GM19455 (cell line): ENCODE results near the gene EXOSC5.
"Not testable (repeated sequence)": the region's sequence is repeated elsewhere in the genome, so short reads cannot be mapped to it uniquely, and the experiment has no call there.

ENCODE experiments used
- ATAC-seq: cut with Tn5 transposase; IDR thresholded peaks from one replicate; pipeline ENCODE4 v1.9.1; 2021; ENCODE audit not compliant: unreplicated experiment

Gene EXOSC5

DNA sequence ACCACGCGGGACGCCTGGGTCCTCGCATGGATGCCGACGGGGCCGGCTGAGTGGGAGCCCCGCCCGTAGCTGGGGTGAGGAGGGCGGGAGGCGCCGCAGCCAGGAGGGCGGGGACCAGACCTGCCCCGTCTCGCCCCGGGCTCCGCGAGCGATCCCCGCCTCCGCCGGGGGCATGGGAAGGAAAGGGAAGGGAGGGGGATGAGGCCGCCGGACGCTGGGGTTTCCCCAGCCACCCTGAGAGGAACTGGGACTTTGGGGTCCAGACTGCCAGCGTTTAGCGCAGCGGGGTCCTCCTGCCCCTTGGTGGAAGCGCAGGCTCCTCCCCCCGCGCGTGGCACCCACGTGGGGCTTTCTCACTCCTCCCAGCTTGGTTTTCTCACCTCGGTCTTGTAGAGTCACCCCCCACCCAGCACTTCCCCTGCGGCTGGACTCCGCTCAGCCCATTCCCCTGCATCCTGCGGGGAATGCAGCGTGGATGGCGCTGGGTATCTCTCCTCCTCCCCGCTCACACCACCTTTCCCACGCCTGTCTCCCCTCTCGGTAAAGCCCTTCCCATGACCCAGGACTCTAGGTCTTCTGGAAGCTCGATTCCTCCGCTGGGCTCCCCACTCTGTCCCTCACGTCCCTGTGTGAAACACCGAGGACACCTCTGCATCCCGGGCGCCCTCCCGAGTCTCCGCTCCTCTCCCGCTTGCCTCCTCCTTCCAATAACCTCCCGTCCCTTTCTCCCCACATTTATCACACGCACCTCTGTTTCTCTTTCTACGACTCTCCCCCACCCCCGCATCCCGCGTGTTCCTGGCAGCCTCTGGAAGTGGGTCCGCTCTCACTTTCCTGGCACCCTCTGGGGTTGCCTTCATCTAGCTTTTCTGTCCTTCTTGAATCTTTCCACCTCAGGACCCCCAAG lies 45.6 kb downstream of the EXOSC5 start:
- ATAC-seq: no peak

DNA sequence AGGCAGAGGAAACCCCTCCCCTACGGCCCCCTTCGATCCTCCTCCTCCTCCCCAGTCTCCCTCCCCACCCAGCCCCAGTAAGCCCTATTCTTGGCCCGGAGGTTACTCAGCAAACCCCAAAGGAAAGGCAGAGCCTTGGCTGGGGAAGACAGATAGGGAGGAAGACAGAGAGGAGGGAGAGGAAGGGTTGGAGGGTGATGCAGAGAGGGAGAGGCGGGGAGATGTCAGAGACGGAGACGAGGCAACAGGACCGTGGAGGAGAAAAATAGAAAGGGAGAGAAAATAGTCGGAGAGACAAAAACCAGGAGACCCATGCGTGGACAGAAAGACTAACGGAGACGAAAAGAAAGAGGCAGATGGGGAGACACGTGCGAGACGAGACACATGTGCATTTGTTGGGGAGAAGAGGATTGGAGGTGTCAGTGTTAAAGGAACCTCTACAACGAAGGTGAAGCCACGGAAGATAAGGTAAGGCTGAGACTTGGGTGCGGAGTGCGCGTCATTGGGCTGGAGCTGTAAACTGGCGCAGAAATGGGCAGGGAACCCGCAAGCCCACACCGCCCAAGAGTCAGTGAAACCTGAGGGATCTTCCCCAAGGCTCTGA lies 46.3 kb downstream of the EXOSC5 start:
- no peak for ATAC-seq

DNA sequence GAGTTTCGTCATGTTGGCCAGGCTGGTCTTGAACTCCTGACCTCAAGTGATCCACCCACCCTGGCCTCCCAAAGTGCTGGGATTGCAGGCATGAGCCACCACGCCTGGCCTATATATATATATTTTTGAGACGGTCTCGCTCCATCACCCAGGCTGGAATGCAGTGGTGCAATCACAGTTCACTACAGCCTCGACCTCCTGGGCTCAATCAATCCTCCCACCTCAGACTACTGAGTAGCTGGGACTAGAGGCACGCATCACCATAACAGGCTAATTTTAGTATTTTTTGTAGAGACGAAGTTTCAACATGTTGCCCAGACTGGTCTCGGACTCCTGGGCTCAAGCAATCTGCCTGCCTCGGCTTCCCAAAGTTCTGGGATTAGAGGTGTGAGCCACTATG lies 50.2 kb downstream of the EXOSC5 start:
- ATAC-seq: not testable (repeated sequence)

DNA sequence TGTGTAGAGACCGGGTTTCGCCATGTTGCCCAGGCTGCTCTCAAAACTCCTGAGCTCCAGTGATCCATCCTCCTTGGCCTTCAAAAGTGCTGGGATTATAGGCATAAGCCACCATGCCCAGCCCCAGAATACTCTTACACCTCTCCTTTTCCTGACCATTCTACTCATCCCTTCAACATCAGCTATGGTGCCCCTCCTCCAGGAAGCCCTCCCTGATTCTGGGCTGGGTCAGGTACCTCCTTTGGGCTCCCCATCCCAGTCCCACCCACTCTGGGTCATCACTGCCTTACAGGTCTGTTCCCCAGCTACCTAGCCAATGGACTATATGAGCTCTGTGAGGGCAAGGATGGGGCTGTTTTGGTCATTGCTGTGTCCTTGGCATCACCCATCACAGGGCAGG lies 53.0 kb downstream of the EXOSC5 start:
- ATAC-seq: no peak

DNA sequence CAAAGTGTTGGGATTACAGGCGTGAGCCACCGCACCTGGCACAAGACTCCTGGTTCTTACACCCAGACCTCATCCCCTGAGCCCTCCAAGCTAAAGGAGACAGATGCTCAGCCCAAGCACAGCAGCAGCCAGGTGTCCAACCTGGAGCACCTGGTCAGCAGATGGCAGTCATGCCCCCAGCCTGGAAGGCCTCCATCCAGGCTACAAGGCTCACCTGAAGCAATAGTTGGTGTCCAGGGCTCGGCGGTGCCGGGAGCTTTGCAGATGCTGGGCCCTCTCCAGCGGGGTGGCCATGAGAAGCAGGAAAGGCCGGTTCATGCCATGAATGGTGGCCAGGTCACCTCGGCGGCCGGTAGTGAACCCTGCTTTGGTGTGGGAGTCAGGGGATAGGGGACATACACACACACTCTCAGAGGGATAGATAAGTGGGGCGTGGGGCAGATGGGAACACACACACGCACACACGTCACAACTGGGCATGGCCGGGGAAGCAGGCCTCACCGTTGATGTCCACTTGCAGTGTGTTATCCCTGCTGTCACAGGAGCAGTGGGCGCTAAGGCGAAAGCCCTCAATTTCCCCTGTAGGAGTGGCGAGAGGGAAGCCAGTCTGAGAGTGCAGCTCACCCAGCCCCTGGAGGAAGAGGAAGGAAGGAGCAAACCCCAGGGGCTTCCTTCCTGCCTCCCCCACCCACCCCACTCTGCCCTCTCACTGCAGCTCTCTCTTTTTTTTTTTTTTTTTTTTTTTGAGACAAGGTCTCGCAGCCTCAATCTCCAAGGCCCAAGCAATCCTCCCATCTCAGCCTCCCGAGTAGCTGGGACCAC lies 55.3 kb downstream of the EXOSC5 start:
- no peak for ATAC-seq

DNA sequence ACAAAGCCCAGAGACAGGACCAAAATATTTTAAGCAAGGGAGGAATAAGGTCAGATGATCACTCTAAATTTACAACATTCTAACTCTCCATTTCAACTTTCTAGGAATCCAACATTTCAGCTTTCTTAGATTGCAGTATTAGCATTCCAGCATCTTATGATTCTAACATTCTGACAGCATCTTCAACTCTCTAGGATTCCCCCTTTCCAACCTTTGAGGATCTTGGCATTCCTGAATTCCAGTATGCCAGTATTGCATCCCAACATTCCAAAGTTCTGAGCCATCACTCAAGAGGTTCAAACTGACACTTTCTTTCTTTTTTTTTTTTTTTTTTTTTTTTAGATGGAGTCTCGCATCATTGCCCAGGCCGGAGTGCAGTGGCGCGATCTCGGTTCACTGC lies 57.2 kb downstream of the EXOSC5 start:
- no peak for ATAC-seq
